Measurements from ENCODE around the gene CACNA1A.

DNA sequence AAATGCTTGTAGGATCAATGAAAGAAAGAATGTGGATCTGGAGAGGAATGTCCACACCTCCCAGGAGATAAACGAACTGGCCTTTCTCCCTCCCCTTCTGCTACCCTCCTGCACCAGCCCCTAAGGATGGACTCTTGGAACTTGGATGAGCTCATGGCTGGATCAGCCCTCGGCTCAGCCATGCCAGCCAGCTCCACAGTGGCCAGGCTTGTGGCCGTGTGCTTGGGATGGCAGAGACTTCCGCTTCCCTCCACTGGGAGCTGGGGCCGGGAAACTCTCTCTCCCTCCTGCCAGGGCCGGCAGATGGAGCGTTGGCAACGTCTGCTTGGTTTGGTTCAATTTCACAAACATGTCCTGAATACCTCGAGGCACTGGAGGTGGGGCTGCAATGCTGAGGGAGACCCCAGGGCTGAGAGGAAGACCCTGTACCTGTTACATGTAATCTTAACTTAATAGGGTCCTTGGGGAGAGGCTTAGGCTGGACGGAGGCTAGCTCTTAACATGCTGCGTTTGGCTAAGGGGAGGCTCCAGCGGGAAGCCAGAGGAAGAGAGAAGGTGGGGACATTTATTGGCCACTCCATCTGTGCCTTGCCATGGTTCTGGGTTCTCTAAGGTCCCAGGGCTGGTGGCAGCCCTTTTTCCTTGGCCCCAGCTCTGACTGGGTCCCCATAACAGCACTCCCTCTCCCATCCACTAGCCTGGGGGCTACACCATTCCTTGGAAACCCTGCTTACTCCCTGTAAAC lies 203.6 kb downstream of the CACNA1A start:
- TF ChIP-seq POLR2A (IDR thresholded peaks at IDR 0.05): no peak
- TF ChIP-seq, protein P1, sequence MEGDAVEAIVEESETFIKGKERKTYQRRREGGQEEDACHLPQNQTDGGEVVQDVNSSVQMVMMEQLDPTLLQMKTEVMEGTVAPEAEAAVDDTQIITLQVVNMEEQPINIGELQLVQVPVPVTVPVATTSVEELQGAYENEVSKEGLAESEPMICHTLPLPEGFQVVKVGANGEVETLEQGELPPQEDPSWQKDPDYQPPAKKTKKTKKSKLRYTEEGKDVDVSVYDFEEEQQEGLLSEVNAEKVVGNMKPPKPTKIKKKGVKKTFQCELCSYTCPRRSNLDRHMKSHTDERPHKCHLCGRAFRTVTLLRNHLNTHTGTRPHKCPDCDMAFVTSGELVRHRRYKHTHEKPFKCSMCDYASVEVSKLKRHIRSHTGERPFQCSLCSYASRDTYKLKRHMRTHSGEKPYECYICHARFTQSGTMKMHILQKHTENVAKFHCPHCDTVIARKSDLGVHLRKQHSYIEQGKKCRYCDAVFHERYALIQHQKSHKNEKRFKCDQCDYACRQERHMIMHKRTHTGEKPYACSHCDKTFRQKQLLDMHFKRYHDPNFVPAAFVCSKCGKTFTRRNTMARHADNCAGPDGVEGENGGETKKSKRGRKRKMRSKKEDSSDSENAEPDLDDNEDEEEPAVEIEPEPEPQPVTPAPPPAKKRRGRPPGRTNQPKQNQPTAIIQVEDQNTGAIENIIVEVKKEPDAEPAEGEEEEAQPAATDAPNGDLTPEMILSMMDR (IDR thresholded peaks at IDR 0.05): no peak
